Measurements from ENCODE around the gene SLC25A5.
"Not testable (repeated sequence)": the region's sequence is repeated elsewhere in the genome, so short reads cannot be mapped to it uniquely, and the experiment has no call there.

The SLC25A5 gene

DNA sequence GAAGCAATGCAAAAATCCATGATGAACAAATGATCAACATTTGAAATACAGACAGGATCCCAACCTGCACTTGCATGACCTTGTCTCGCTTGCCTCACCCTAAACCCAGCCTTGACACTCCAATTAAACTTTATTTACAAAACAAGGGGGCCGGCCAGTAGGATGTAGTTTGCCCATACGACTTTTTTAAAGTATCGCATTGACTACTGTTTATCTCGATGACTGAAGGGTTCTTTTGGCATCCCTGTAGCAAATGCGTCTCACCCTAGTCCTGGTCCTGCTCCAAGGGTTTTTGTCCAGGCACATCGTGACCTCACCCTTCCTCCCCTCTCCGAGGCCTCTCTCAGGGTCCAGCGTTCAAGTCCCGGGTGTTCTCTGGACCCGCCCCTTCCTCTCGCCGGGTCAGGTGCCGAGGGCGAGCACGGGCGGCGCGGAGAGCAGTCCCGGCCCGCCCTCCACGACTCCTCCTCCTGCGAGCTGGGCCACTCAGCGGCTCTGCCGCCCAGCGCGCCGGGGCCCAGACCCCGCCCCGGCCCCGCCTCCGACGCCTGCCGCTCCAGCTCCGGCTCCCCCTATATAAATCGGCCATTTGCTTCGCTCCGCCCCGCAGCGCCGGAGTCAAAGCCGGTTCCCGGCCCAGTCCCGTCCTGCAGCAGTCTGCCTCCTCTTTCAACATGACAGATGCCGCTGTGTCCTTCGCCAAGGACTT lies at the start of gene SLC25A5:
SLC25A5 (plus strand) TSS at position 603 of the 709 bp plus-strand sequence; CDS start at position 675, 72 bp downstream.
- DNase-seq: peak; percentile 65

GRCh38 chrX:119419146-119419545 lies 49.1 kb upstream of the SLC25A5 start:
- no peak for DNase-seq

DNA sequence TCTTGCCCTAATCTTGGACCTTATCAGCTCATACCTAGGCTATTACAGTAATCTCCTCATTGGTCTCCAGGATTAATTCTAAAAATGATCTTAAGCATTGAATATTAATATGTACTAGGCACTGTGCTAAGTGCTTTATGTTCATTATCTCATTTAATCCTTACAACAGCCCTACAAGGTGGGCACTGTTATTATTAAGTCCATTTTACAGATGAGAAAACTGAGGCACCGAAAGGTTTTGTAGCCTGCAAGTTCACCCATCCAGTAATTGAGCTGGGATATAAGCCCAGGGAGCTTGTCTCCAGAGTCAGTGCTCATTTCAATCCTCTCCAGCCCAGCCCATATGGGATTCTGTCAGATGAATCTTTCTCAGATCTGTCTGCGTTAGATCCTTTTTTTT lies 48.3 kb upstream of the SLC25A5 start:
- DNase-seq: no peak

GRCh38 chrX:119421016-119421705 lies 47.1 kb upstream of the SLC25A5 start:
- no peak for DNase-seq

GRCh38 chrX:119423631-119424030 lies 44.6 kb upstream of the SLC25A5 start:
- DNase-seq: no peak

DNA sequence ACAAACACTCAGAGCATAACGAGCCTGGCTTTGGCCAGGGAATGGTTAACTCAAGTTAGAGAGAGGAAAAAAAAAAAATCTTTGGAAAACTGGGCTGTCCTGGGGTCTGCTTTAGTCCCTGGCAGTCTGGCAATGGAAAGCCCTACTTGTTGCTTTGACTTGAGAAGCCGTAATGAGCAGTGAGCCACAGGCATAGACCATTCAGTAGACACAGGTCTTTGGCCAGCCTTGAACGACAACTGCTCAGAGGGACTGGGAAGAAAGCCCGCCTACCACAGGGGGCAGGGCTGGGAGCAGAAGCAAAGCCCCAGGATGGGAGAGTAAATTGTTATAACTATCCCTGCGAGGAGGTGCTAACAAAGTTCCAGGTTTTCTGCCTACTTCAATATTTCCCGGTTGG lies 43.2 kb upstream of the SLC25A5 start:
- DNase-seq: no peak

DNA sequence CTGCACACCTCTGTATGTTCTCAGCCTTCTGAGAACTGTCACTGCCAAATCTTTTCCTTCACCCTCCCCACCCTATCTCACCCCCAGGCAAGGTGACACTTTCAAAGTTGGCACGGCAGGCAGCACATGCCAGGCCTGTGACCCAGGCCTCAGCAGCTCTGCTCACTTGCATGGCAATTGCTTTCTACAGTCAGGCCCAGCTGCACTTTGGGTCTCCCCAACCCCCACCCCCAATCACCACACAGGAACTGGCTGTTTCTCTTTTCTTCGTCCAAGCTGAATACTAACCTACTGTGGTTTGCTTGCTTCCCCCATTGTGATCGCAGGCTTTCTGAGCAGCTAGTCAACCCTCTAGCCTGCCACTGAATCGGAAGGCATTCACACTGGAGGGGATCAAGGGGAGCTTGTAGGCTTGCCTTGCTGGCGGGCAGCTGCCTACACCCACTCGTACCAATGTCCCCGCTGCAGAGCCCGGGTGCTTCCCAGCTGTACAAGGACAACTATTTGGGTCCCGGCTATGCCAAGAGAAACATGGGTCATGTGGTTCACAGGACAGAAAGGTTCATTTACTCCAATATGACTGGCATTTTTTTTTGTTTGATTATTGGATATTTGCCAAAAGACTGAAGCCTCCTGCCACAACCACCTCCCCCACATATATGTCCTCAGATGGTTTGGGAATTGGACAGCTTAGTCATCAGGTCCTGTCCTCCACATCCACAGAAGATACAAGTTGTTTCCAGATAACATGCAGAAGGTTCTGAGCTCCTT lies 41.0 kb upstream of the SLC25A5 start:
- no peak for DNase-seq

GRCh38 chrX:119427795-119428185 lies 40.5 kb upstream of the SLC25A5 start:
- DNase-seq: no peak

GRCh38 chrX:119429471-119429870 lies 38.8 kb upstream of the SLC25A5 start:
- no peak for DNase-seq

DNA sequence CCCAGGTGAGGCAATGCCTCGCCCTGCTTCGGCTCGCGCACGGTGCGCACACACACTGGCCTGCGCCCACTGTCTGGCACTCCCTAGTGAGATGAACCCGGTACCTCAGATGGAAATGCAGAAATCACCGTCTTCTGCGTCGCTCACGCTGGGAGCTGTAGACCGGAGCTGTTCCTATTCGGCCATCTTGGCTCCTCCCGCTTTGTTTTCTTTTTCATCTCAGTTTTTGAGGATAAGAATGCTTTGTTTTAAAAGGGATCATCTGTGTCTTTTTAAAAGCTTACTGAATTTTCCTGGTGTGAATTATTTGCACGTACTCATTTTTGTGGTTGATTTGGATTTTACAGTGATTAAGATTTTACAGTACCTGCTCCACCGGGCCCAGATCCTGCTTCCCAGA lies 26.9 kb upstream of the SLC25A5 start:
- DNase-seq: not testable (repeated sequence)

DNA sequence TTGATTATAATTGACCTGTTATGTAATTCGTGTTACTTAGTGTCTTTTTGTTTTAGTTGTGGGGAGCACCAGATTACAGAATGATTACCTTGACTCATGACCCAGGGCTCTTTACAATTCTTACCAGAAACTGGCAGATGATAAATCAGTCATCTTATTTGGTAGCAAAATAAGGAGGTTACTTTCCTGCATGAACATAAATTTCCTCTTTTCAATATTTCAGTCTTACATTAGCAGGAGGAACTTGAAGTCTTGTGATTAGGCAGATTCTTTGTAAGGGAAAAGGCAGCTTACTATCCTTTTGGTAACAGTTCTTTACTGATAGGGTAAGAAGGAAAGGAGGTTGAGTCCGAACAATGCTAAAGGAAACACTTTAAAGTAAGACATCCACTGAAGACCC lies 26.0 kb upstream of the SLC25A5 start:
- DNase-seq: no peak

DNA sequence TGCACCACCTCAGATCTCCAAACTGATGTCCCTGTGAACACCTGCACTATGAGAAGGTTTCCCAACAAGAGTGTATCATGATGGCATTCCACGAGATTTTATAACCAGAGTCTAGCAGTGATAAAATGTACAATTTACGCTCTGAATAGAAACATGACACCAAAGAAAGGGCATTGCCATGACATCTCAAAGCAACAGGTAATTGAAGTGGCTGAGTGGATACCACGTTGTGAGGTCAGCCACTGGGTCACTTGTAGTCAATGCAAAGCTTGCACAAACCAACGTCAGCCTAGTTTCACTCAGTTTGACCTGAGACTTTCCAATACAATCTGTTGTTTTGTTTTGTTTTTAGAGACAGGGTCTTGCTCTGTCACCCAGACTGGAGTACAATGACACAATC lies 15.0 kb upstream of the SLC25A5 start:
- no peak for DNase-seq

DNA sequence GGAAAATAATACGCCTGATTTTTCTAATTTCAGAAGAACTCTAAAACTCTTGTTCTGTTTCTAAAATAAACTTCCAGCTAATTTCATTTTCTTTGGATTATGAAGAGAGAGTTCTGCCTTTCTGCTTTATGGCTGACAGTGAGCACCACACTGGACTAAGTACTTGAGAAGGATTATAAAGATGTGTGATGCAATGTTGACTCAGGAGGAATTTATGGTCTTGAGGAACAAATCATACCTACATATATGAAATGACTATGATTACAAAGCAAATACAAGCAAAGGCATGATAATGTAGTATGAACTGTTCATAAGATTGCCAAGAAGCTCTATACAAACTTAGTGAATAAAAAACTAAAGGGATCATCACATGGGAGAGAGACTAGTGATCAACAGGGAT lies 13.0 kb upstream of the SLC25A5 start:
- no peak for DNase-seq

DNA sequence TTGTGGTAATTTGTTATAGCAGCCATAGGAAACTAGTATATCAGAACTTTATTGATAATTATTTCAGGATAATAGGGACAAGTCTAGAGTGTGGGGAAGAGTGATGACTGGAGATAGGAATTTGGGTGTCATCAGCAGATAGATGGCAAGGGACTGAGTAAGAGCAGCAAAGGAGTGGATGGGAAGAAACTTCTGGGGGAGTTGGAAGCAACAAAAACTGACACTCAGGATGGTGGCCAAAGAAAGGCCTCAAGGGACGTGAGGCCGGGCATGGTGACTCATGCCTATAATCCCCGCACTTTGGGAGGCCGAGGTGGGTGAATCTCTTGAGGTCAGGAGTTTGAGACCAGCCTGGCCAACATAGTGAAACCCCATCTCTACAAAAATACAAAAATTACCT lies 9.1 kb upstream of the SLC25A5 start:
- no peak for DNase-seq

GRCh38 chrX:119465555-119465954 lies 2.7 kb upstream of the SLC25A5 start:
- no peak for DNase-seq

DNA sequence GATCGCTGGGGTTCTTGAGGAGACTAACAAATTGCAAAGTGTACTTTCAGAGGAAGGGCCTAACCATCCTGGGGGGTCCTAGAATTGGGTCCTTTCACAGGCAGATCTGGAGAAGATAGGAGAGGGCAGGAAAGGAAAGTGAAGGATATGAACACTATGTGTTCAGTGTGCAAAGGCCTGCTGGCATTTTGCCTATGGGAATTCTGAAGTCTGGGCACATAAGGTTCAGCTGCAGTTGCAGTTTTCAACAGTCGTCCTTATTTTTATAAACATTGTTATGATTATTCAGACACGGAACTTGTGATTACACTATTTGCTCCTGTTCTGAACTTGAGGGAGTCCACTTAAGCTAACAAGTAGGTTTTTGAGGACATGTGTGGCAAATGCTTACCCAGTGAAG lies 1.3 kb upstream of the SLC25A5 start:
- no peak for DNase-seq

DNA sequence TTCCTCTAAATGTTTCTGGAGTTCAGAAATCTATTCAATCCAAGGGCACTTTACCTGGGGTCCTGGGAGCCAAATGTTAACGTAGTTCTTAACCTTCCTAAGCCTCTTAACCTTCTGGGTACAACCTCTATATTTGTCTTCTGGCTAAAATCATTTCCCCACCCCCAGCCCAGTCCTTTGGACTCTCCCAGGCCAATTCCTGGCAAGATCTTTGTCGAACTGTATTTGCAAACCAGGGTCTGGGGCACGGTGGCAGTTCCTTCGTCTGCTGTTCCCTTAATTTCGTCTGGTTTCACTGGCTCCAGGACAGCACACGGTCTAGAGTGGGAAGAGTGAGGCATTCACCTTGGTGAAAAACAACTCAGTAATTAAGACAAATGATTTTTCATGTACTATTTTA lies 811 bp upstream of the SLC25A5 start:
- no peak for DNase-seq

DNA sequence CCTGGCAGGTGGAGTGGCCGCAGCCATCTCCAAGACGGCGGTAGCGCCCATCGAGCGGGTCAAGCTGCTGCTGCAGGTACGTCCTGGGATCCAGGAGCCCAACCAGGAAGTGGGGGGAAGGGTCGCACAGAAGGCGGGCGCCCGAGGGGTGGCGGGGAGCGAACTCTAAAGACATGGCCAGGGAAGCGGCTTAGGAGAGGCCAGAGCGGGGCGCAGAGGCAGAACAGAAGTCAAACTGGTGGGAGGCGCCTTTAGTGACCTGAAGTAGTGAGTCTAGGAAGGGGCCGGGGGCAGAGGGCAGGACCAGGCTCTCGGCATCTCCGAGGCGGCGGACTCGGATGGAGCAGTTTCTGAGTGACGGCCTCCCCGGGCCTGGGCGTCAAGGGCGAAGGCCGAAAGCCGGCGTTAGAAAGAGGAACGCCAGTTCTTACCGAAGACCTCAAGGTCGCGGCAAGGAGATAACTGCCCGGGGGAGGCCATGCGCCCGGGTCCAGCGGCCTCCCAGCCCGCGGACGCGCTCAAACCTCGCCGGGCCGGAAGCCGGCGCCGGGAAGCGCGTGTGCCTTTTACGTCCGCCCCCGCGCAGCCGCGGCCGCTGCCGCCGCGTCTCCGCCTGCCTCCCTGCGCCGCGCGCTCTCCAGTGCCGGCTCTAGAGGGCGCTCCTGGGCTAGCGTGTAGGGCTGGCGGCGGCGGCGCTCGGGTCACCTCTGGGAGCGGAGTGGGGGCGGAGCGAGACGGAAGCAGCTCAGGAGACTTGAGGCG lies 488 bp downstream of the SLC25A5 start:
- peak; percentile 78 for DNase-seq

DNA sequence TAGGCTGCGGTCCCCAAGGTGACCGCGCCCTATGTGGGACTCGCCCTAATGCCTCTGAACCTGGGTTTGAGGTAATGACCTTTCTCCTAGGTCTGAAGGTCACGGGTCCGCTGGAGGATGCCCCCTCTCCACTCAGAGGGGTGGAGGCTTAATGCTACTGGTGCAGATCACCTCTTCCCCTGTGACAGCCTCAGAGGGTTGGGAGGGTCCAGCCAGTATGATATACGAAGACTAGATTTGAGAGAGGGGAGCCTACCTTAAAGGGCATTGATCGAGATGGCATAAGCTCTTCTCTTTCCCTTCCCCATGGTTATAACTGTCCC lies 1.0 kb downstream of the SLC25A5 start:
- no peak for DNase-seq

DNA sequence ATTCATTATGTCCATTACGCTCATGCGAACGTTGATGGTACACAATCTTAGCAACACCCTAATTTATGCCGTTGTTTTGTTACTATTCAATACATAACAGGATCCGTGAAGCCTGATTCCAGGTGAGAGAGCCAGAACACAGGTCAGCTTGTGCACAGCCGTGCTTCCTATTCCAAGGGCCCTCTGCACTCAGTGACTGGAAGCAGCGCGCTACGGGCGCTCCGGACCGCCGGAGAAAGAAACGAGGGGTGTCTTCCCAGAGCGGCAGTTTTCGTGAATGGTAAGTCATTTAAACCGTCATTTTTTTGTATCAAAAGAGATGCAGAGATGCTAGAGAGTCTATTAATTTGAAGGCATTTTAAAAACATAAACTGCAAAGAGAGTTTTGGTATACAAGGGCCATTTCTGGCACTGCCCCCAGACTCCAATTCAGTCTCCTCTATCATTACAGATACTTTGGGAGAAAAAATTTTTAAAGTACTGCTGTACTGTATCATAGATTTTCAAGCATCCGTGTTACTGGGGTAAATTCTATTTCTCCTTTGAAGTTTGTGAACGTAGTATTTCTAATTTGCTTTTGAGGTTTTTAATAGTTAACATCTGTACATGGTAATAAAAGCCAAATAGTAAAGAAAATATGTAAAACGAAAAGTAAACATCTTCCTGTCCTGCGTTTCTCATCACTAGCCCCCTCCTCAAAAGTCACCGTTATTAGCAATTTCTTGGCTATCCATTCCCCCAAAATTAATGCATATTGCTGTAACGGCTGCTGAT lies 6.6 kb downstream of the SLC25A5 start:
- DNase-seq: no peak

- DNase-seq: no peak
Observed at GRCh38 chrX:119475389-119476101, 7.3 kb downstream of the SLC25A5 start.

GRCh38 chrX:119477812-119478232 lies 9.6 kb downstream of the SLC25A5 start:
- DNase-seq: no peak
